ENCODE measurements around the gene SLC6A11. TPM values are rescaled to one million over a fixed set of nuclear protein-coding genes. Genes with fewer than 3 reads are reported as not detected.

The SLC6A11 gene
- total and polyA plus RNA-seq, 4 donors: 0.02 to 0.09 TPM; not detected in 2

GRCh38 chr3:10790713-10791112 is 25.3 kb upstream of the SLC6A11 start:
- H3K9me3 ChIP-seq (ENCODE audit: control insufficient read depth in 4 of 4, insufficient read depth in 3 of 4, low read length in 3 of 4): peaks cover 0 to 3% (median 1%) of the 10 kb centered on the region in 4 donors
- no peak for DNase-seq
- no peak overlapping the region for H3K4me3 ChIP-seq
- no peaks in the 10 kb centered on the region for H3K36me3 ChIP-seq (ENCODE audit: control insufficient read depth in 4 of 4, insufficient read depth in 4 of 4, low read length in 4 of 4)
- no peak for ATAC-seq (ENCODE audit: insufficient read depth, low FRiP score)
- peaks cover 0 to 4% (median 2%) of the 10 kb centered on the region in 3 donors for H3K27me3 ChIP-seq (ENCODE audit: control insufficient read depth in 3 of 3, insufficient read depth in 3 of 3, low read length in 2 of 3)
- H3K4me1 ChIP-seq (ENCODE audit: control insufficient read depth in 5 of 5, insufficient read depth in 5 of 5, low read length in 5 of 5): no peaks in the 10 kb centered on the region
- no peak overlapping the region for H3K9ac ChIP-seq (ENCODE audit: insufficient read depth in 1 of 2, low read length in 2 of 2)
- no peak for TF ChIP-seq CTCF (IDR thresholded peaks at IDR 0.05; ENCODE audit: control extremely low read depth, extremely low read depth)
- 95 to 96% methylated on average over 1 of the region's 1 CpG for WGBS, 2 donors
- no peak overlapping the region for H3K27ac ChIP-seq (ENCODE audit: low read depth in 1 of 2, low read length in 1 of 2)

GRCh38 chr3:10792208-10792607 is 23.8 kb upstream of the SLC6A11 start:
- no peak for TF ChIP-seq CTCF (IDR thresholded peaks at IDR 0.05; ENCODE audit: control extremely low read depth, extremely low read depth)
- Histone ChIP-seq H3K27ac (ENCODE audit: low read depth in 1 of 2, low read length in 1 of 2) (no peak overlapping the region), H3K27me3 (ENCODE audit: control insufficient read depth in 3 of 3, insufficient read depth in 3 of 3, low read length in 2 of 3) (peaks cover 0 to 4% (median 2%) of the 10 kb centered on the region in 3 donors), H3K36me3 (ENCODE audit: control insufficient read depth in 4 of 4, insufficient read depth in 4 of 4, low read length in 4 of 4) (no peaks in the 10 kb centered on the region), H3K4me1 (ENCODE audit: control insufficient read depth in 5 of 5, insufficient read depth in 5 of 5, low read length in 5 of 5) (no peaks in the 10 kb centered on the region), H3K9ac (ENCODE audit: insufficient read depth in 1 of 2, low read length in 2 of 2) (no peak overlapping the region), H3K9me3 (ENCODE audit: control insufficient read depth in 4 of 4, insufficient read depth in 3 of 4, low read length in 3 of 4) (peaks cover 0 to 3% (median 1%) of the 10 kb centered on the region in 4 donors), H3K4me3 (no peak overlapping the region)
- no peak for DNase-seq
- ATAC-seq (ENCODE audit: insufficient read depth, low FRiP score): no peak
- 85 to 86% methylated on average over 4 of the region's 4 CpGs for WGBS, 2 donors

- Histone ChIP-seq H3K9me3 (ENCODE audit: control insufficient read depth in 4 of 4, insufficient read depth in 3 of 4, low read length in 3 of 4) (no peaks in the 10 kb centered on the region), H3K27ac (ENCODE audit: low read depth in 1 of 2, low read length in 1 of 2) (no peak overlapping the region), H3K36me3 (ENCODE audit: control insufficient read depth in 4 of 4, insufficient read depth in 4 of 4, low read length in 4 of 4) (no peaks in the 10 kb centered on the region), H3K27me3 (ENCODE audit: control insufficient read depth in 3 of 3, insufficient read depth in 3 of 3, low read length in 2 of 3) (peaks cover 0 to 2% (median 0%) of the 10 kb centered on the region in 3 donors), H3K4me1 (ENCODE audit: control insufficient read depth in 5 of 5, insufficient read depth in 5 of 5, low read length in 5 of 5) (no peaks in the 10 kb centered on the region), H3K4me3 (no peak overlapping the region), H3K9ac (ENCODE audit: insufficient read depth in 1 of 2, low read length in 2 of 2) (no peak overlapping the region)
- ATAC-seq (ENCODE audit: insufficient read depth, low FRiP score) (no peak), DNase-seq (no peak)
- TF ChIP-seq CTCF (IDR thresholded peaks at IDR 0.05; ENCODE audit: control extremely low read depth, extremely low read depth): no peak
- 51 to 72% methylated on average over 5 of the region's 5 CpGs for WGBS, 2 donors
Observed at GRCh38 chr3:10798600-10799367, 17.2 kb upstream of the SLC6A11 start.

All from lung (tissue), 12 donors.